ENCODE data around the gene PRDM5. TPM values are rescaled to one million over a fixed set of nuclear protein-coding genes. Genes with fewer than 3 reads are reported as not detected.

The PRDM5 gene
- total RNA-seq, 1 donor from 2014 or later: 6.5 TPM

GRCh38 chr4:120769227-120769626 is 153.3 kb downstream of the PRDM5 start:
- Histone ChIP-seq H4K20me1 (ENCODE audit: insufficient read depth, low read length) (no peaks in the 10 kb centered on the region), H3K4me3 (ENCODE audit: insufficient read depth, low read depth, low read length) (no peak overlapping the region), H2AFZ (ENCODE audit: low read depth, low read length) (no peak overlapping the region), H3K9me3 (ENCODE audit: insufficient read depth, low read depth, low read length) (no peaks in the 10 kb centered on the region), H3K27ac (ENCODE audit: low read depth, low read length) (peak overlapping the region; percentile 32), H3K4me2 (ENCODE audit: low read length) (peak overlapping the region; percentile 28), H3K9ac (ENCODE audit: low read length) (no peak overlapping the region), H3K4me1 (ENCODE audit: insufficient read depth, low read length) (no peaks in the 10 kb centered on the region), H3K36me3 (ENCODE audit: insufficient read depth, low read length) (no peaks in the 10 kb centered on the region), H3K27me3 (ENCODE audit: insufficient read depth, low read length) (no peaks in the 10 kb centered on the region), H3K79me2 (ENCODE audit: insufficient read depth, low read length) (no peaks in the 10 kb centered on the region)
- no peaks in the 10 kb centered on the region for H3K36me3 Mint-ChIP-seq (ENCODE audit: low read depth, unreplicated experiment)
- no peak overlapping the region for H3K4me3 Mint-ChIP-seq (ENCODE audit: unreplicated experiment)
- H3K4me1 Mint-ChIP-seq (ENCODE audit: low read depth, unreplicated experiment): peaks cover 4% of the 10 kb centered on the region
- no peaks in the 10 kb centered on the region for H3K9me3 Mint-ChIP-seq (ENCODE audit: unreplicated experiment)
- H3K27ac Mint-ChIP-seq (ENCODE audit: unreplicated experiment): no peak overlapping the region
- peak; percentile 39 for FAIRE-seq
- H3K27me3 Mint-ChIP-seq (ENCODE audit: low read depth, unreplicated experiment): no peaks in the 10 kb centered on the region
- TF ChIP-seq EZH2 (IDR thresholded peaks at IDR 0.05; ENCODE audit: insufficient read depth, low read length) (no peak), CTCF (IDR thresholded peaks at IDR 0.05; ENCODE audit: insufficient read depth, low read depth, low read length) (no peak)
- peak; percentile 80 for DNase-seq (ENCODE audit: low read depth)

- no peaks in the 10 kb centered on the region for H4K20me1 ChIP-seq (ENCODE audit: insufficient read depth, low read length)
- Mint-ChIP-seq H3K27ac (ENCODE audit: unreplicated experiment) (no peak overlapping the region), H3K9me3 (ENCODE audit: unreplicated experiment) (no peaks in the 10 kb centered on the region), H3K4me1 (ENCODE audit: low read depth, unreplicated experiment) (peaks cover 4% of the 10 kb centered on the region), H3K27me3 (ENCODE audit: low read depth, unreplicated experiment) (no peaks in the 10 kb centered on the region), H3K4me3 (ENCODE audit: unreplicated experiment) (no peak overlapping the region), H3K36me3 (ENCODE audit: low read depth, unreplicated experiment) (no peaks in the 10 kb centered on the region)
- H3K4me1 ChIP-seq (ENCODE audit: insufficient read depth, low read length): no peaks in the 10 kb centered on the region
- no peak overlapping the region for H2AFZ ChIP-seq (ENCODE audit: low read depth, low read length)
- H3K36me3 ChIP-seq (ENCODE audit: insufficient read depth, low read length): no peaks in the 10 kb centered on the region
- DNase-seq (ENCODE audit: low read depth) (no peak), FAIRE-seq (no peak)
- TF ChIP-seq CTCF (IDR thresholded peaks at IDR 0.05; ENCODE audit: insufficient read depth, low read depth, low read length) (no peak), EZH2 (IDR thresholded peaks at IDR 0.05; ENCODE audit: insufficient read depth, low read length) (no peak)
- H3K4me2 ChIP-seq (ENCODE audit: low read length): no peak overlapping the region
- no peak overlapping the region for H3K27ac ChIP-seq (ENCODE audit: low read depth, low read length)
- no peaks in the 10 kb centered on the region for H3K27me3 ChIP-seq (ENCODE audit: insufficient read depth, low read length)
- H3K9me3 ChIP-seq (ENCODE audit: insufficient read depth, low read depth, low read length): no peaks in the 10 kb centered on the region
- H3K4me3 ChIP-seq (ENCODE audit: insufficient read depth, low read depth, low read length): no peak overlapping the region
- no peak overlapping the region for H3K9ac ChIP-seq (ENCODE audit: low read length)
- H3K79me2 ChIP-seq (ENCODE audit: insufficient read depth, low read length): no peaks in the 10 kb centered on the region
These were observed 157.3 kb downstream of the PRDM5 start for GRCh38 chr4:120765260-120765680.

- Histone ChIP-seq H3K9ac (ENCODE audit: low read length) (no peak overlapping the region), H3K27ac (ENCODE audit: low read depth, low read length) (no peak overlapping the region), H2AFZ (ENCODE audit: low read depth, low read length) (no peak overlapping the region), H3K9me3 (ENCODE audit: insufficient read depth, low read depth, low read length) (no peaks in the 10 kb centered on the region), H3K36me3 (ENCODE audit: insufficient read depth, low read length) (no peaks in the 10 kb centered on the region), H3K4me1 (ENCODE audit: insufficient read depth, low read length) (no peaks in the 10 kb centered on the region), H3K27me3 (ENCODE audit: insufficient read depth, low read length) (no peaks in the 10 kb centered on the region), H3K4me3 (ENCODE audit: insufficient read depth, low read depth, low read length) (no peak overlapping the region), H3K4me2 (ENCODE audit: low read length) (no peak overlapping the region), H4K20me1 (ENCODE audit: insufficient read depth, low read length) (no peaks in the 10 kb centered on the region), H3K79me2 (ENCODE audit: insufficient read depth, low read length) (no peaks in the 10 kb centered on the region)
- peaks cover 3% of the 10 kb centered on the region for H3K4me1 Mint-ChIP-seq (ENCODE audit: low read depth, unreplicated experiment)
- H3K27ac Mint-ChIP-seq (ENCODE audit: unreplicated experiment): no peak overlapping the region
- no peak for FAIRE-seq
- DNase-seq (ENCODE audit: low read depth): no peak
- TF ChIP-seq CTCF (IDR thresholded peaks at IDR 0.05; ENCODE audit: insufficient read depth, low read depth, low read length): no peak
- TF ChIP-seq EZH2 (IDR thresholded peaks at IDR 0.05; ENCODE audit: insufficient read depth, low read length): no peak
- H3K27me3 Mint-ChIP-seq (ENCODE audit: low read depth, unreplicated experiment): no peaks in the 10 kb centered on the region
- no peaks in the 10 kb centered on the region for H3K36me3 Mint-ChIP-seq (ENCODE audit: low read depth, unreplicated experiment)
- no peak overlapping the region for H3K4me3 Mint-ChIP-seq (ENCODE audit: unreplicated experiment)
- H3K9me3 Mint-ChIP-seq (ENCODE audit: unreplicated experiment): no peaks in the 10 kb centered on the region
These were observed 158.9 kb downstream of the PRDM5 start for GRCh38 chr4:120763650-120764049.
